Left ventricle myocardium inferior (tissue), 1 donor: ENCODE measurements around the gene NTF4. TPM values are rescaled to one million over a fixed set of nuclear protein-coding genes. Genes with fewer than 3 reads are reported as not detected.
"Not testable (repeated sequence)": the region's sequence is repeated elsewhere in the genome, so short reads cannot be mapped to it uniquely, and the experiment has no call there.

ENCODE experiments used
- DNase-seq: peaks from one replicate; pipeline ENCODE4 v3.0.0-alpha.2; 2020
- H3K27ac ChIP-seq: fragments of 200-600 bp; replicated peaks from 2 replicates; pipeline ENCODE4 v1.8.0; 2021
- H3K27me3 ChIP-seq: fragments of 200-600 bp; 2 replicates; pipeline ENCODE4 v1.8.0; 2021; ENCODE audit warnings: low read depth
- H3K36me3 ChIP-seq: fragments of 200-600 bp; 2 replicates; pipeline ENCODE4 v1.8.0; 2021
- H3K4me1 ChIP-seq: fragments of 200-600 bp; 2 replicates; pipeline ENCODE4 v1.8.0; 2021
- H3K4me3 ChIP-seq: fragments of 200-600 bp; 2 replicates; pipeline ENCODE4 v1.8.0; 2021; ENCODE audit warnings: mild to moderate bottlenecking, moderate library complexity
- H3K9me3 ChIP-seq: fragments of 200-600 bp; replicated peaks from 2 replicates; pipeline ENCODE4 v1.8.0; 2021
- CTCF ChIP-seq: fragments of 200-600 bp; IDR thresholded peaks from 2 replicates; pipeline ENCODE4 v1.8.0; 2021; ENCODE audit warnings: antibody characterized with exemption, mild to moderate bottlenecking, borderline replicate concordance
- intact Hi-C: fragments of 100-400 bp; cut with micrococcal nuclease; formaldehyde crosslinking; loops from one replicate; pipeline ENCODE4 v1.11.0; 2022
- total RNA-seq: library from RNA; stranded (reverse); fragmentation: NEBNext Ultra II Directional; extraction: Animal tissue kit (Norgen Biotek cat#: 25700); gene quantifications from one replicate; pipeline ENCODE4 v1.2.1, GENCODE V29; 2021
- donor health status: DM: no; HTN: yes; CAD: no; lungs with severe emphysema.

NTF4 gene
- total RNA-seq, 1 donor from 2014 or later: not detected

GRCh38 chr19:49022116-49022515 is 42.5 kb downstream of the NTF4 start:
- H3K36me3 ChIP-seq: no peaks in the 10 kb centered on the region
- H3K27me3 ChIP-seq: peaks cover 31% of the 10 kb centered on the region
- no peak for TF ChIP-seq CTCF
- no peak overlapping the region for H3K27ac ChIP-seq
- H3K9me3 ChIP-seq: no peaks in the 10 kb centered on the region
- no peak overlapping the region for H3K4me3 ChIP-seq
- DNase-seq: no peak
- peaks cover 26% of the 10 kb centered on the region for H3K4me1 ChIP-seq
- intact Hi-C loops: no loop called here

GRCh38 chr19:49020931-49021895 is 43.4 kb downstream of the NTF4 start:
- no peak for DNase-seq
- no peak overlapping the region for H3K4me3 ChIP-seq
- H3K4me1 ChIP-seq: peaks cover 27% of the 10 kb centered on the region
- TF ChIP-seq CTCF: no peak
- no peaks in the 10 kb centered on the region for H3K9me3 ChIP-seq
- no peak overlapping the region for H3K27ac ChIP-seq
- peaks cover 34% of the 10 kb centered on the region for H3K27me3 ChIP-seq
- H3K36me3 ChIP-seq: peaks cover 1% of the 10 kb centered on the region
- intact Hi-C loops: no loop called here

GRCh38 chr19:49020342-49020741 is 44.3 kb downstream of the NTF4 start:
- intact Hi-C loops: no loop called here

GRCh38 chr19:49019242-49019932 is 45.2 kb downstream of the NTF4 start:
- intact Hi-C loops: no loop called here
- Histone ChIP-seq H3K9me3 (no peaks in the 10 kb centered on the region), H3K27me3 (peaks cover 34% of the 10 kb centered on the region), H3K36me3 (peaks cover 19% of the 10 kb centered on the region), H3K4me1 (peaks cover 27% of the 10 kb centered on the region), H3K27ac (no peak overlapping the region), H3K4me3 (peak overlapping the region; percentile 63)
- DNase-seq: peak; percentile 75
- no peak for TF ChIP-seq CTCF

More at GRCh38 chr19:49020342-49020741, 44.3 kb downstream of the NTF4 start:
- H3K4me1 ChIP-seq: peaks cover 27% of the 10 kb centered on the region
- DNase-seq: no peak
- peaks cover 34% of the 10 kb centered on the region for H3K27me3 ChIP-seq
- no peak overlapping the region for H3K27ac ChIP-seq
- H3K4me3 ChIP-seq: no peak overlapping the region
- TF ChIP-seq CTCF: no peak
- H3K36me3 ChIP-seq: peaks cover 10% of the 10 kb centered on the region
- no peaks in the 10 kb centered on the region for H3K9me3 ChIP-seq

- intact Hi-C loops, H3K27ac ChIP-seq, H3K9me3 ChIP-seq, DNase-seq: not testable (repeated sequence)
- Histone ChIP-seq H3K4me3 (peak overlapping the region; percentile 63), H3K36me3 (peaks cover 25% of the 10 kb centered on the region), H3K27me3 (peaks cover 34% of the 10 kb centered on the region), H3K4me1 (peaks cover 27% of the 10 kb centered on the region)
These were observed 46.0 kb downstream of the NTF4 start for GRCh38 chr19:49018388-49019241.
